GM19328 (cell line): Measurements from ENCODE around the gene EFNA2.
"Not testable (repeated sequence)": the region's sequence is repeated elsewhere in the genome, so short reads cannot be mapped to it uniquely, and the experiment has no call there.

Experiments
- ATAC-seq: cut with Tn5 transposase; IDR thresholded peaks from one replicate; pipeline ENCODE4 v1.9.1; 2021; ENCODE audit warnings: mild to moderate bottlenecking, moderate library complexity; ENCODE audit not compliant: unreplicated experiment

The EFNA2 gene

DNA sequence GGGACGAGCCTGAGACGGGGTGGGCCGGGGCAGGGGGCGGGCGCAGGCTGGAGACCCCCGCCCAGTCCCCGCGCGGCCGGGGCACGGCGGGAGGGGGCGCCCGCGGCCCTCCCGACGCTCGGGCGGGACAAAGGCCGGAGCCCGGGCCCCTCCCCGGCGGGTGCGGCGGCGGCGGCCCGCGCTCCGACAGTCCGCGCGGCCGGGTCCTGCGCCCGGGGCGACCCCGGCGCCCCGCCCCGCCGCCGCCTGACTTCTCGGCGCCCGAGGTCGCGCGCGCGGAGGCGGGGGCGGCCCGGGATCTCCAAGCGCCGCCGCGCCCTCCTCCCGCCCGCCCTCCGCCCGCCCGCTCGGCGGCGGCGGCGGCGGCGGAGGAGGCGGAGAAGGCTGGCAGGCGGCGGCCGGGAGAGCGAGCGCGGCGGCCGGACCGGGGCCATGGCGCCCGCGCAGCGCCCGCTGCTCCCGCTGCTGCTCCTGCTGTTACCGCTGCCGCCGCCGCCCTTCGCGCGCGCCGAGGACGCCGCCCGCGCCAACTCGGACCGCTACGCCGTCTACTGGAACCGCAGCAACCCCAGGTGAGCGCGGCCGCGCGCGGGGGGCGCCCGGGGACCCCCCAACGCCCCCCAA is at the start of gene EFNA2:
EFNA2 (plus strand) TSS at position 137 of the 624 bp plus-strand sequence; CDS start at position 433, 296 bp downstream.
- no peak for ATAC-seq

DNA sequence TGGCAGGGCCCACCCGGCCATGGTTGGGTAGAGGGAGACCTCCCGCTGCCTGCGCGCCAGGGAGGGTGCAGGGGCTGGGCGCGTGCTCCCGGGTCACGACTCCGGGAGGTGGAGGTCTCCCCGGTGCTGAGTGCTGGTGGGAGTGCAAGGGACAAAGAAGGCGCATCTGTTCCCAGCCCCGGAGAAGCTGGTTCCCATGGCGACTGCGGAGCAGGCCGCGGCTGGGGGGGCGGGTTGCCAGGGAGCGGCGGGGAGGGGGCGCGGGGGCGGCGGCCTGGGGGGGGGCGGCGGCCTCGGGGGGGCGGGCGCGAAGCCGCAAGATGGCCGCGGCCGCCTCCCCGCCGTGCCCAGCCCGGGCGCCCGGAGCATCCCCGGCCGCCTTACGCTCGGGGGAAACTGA is 49.1 kb upstream of the EFNA2 start:
- no peak for ATAC-seq

- no peak for ATAC-seq
These were observed 48.5 kb upstream of the EFNA2 start for GRCh38 chr19:1237027-1237659.

GRCh38 chr19:1237754-1238368 is 47.8 kb upstream of the EFNA2 start, which contains the start of gene CBARP:
CBARP (minus strand) TSS chr19:1238005; CDS start chr19:1236100, 1,905 bp downstream.
- no peak for ATAC-seq

DNA sequence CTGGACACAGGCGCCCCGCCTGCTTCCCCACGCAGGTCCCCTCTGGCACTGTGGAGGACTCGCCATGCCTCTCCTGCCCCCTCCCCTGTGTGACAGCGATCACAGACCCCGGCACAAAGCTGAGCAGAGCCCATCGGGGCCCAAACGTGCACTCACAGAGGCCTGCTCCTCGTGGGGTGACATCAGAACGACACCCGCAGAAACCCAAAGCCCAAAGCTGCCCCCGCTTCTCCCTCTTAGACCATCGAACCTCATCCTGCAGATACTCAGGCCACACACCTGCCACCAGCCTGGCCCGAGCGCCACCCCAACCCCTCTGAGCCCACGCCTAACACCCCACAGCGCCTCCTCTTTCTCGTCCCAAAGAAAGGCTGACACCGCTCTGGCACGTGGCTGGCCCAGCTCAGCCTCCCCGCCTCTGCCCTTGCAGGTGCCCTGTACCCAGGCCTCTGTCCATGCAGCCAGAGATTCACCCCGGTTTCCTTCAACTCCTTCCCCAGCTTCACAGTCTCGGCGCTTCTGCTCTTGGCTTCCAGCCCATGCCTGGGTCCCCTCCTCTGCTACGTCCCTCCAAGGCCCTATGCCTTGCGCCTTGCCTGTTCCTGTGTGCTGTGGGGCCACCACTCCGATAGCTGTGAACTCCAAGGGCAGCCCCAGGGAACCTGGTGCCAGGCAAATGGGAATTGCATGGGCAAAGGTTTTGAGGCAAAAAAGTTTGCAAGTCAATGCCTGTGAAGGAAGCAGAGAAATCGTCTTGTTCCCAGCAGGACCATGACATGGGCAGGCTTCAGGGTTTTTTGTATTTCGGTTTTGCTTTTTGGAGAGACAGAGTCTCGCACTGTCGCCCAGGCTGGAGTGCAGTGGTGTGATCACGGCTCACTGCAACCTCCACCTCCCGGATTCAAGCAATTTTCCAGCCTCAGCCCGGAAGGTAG is 47.0 kb upstream of the EFNA2 start:
- ATAC-seq = no peak

- no peak for ATAC-seq
These were observed 46.3 kb upstream of the EFNA2 start for GRCh38 chr19:1239420-1239795.

GRCh38 chr19:1239796-1240737 is 45.6 kb upstream of the EFNA2 start:
- peak; percentile 41 for ATAC-seq

GRCh38 chr19:1240925-1241324 is 44.7 kb upstream of the EFNA2 start:
- no peak for ATAC-seq

GRCh38 chr19:1241417-1242095 is 44.1 kb upstream of the EFNA2 start, which contains the start of gene ATP5F1D:
ATP5F1D (plus strand) TSS chr19:1241751; CDS start chr19:1241851, 100 bp downstream.
- peak; percentile 52 for ATAC-seq

DNA sequence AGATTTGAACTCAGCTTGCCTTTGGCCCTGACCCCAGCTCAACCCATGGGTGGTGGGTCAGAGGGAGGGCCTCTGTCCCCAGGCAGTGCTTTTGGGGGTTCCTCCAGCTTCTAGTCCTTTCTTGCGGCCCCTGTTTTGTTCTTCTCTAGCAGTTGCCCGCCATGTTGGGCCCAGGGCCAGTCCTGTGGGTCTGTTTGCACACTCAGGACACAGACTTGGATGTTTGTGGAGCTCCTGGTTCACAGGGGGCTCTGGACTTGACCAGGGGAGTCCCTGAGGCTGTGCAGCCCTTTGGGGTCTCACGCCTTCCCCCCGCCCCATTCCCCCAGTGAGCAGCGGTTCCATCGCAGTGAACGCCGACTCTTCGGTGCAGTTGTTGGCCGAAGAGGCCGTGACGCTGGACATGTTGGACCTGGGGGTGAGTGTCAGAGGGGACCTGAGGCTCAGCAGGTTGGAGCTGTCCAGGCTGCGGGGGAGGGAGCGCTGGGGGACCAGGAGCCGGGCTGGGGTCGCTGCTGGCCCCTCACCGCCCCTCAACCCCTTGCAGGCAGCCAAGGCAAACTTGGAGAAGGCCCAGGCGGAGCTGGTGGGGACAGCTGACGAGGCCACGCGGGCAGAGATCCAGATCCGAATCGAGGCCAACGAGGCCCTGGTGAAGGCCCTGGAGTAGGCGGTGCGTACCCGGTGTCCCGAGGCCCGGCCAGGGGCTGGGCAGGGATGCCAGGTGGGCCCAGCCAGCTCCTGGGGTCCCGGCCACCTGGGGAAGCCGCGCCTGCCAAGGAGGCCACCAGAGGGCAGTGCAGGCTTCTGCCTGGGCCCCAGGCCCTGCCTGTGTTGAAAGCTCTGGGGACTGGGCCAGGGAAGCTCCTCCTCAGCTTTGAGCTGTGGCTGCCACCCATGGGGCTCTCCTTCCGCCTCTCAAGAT is 41.6 kb upstream of the EFNA2 start:
- no peak for ATAC-seq

- ATAC-seq = no peak
These were observed 40.8 kb upstream of the EFNA2 start for GRCh38 chr19:1244693-1245451.

DNA sequence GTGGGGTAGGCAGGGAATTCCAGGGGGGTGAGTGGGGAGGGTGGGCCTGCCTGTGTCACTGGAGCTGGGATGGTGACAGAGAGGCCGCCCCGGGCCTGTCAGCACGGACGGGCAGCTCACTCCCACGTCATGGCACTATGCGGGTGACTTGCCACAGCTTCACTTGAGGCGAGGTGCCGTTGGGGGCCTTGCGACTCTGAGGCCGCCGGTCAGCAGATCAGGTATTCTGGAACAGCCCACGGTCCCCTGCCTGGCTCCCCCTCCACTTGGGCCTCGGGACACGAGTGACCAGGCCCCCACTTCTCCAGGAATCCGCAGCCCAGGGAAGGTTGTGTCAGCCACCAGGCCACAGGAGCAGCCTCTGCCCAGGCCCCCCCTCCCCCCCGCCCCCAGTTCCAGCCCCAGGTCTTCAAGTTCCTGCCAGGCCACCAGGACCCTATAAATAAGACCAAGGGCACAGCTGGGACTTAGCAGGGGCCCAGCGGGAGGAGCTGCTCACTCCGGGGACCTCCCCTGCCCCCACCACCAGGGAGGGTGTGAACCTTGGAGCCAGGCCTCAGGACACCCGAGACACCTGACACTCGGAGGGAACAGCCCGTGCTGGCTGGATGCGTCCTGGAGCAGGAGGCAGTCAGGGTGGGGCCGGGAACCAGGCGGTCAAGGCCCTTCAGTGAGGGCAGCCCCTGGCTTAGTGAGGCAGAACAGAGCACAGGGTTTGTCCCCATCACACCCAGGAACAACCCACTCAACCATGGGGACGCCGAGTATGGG is 40.0 kb upstream of the EFNA2 start:
- ATAC-seq = no peak

DNA sequence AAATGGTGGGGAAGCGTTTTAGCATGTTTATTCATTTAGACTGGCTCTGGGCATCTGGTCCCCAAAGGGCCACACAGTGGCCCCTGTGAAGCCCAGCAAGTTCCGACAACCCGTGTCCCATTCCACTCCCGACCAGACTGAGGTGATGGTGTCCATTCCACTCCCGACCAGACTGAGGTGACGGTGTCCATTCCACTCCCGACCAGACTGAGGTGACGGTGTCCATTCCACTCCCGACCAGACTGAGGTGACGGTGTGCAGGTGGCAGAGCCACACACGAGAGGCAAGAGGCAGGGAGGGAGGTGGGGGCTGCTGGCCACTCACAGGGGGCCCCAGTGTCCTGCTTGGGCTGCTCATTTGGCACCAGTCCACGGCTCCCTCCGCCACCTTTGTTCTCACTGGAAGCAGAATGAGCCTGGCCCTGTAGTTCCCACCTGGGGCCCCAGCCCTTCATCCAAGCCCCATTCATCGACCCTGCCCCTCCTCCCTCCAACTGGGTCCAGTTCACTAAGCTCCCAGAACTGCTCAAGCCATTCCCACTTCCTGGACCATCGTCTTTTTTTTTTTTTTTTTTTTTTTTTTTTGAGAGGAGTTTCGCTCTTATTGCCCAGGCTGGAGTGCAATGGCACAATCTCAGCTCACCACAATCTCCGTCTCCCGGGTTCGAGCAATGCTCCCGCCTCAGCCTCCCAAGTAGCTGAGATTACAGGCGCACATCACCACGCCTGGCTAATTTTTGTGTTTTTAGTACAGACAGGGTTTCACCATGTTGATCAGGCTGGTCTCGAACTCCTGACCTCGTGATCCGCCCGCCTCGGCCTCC is 39.2 kb upstream of the EFNA2 start:
- not testable (repeated sequence) for ATAC-seq

DNA sequence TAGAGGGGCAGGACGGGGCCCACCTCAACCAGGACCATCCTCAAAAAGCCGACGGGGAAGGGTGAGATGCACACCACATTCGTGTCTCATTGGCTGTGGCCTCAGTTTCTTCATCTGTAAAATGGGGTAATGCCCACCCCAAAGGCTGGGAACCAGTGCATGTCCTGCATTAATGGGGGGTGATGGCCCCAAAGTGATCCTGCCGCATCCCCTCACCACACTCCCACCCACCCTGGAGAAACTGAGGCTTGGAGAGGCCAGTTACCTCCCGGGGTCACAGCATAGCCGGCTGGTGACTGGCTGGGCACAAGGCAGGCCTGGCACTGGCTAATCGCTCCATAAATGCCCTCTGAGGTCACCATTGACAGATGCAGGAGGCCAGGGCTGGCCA is 37.9 kb upstream of the EFNA2 start:
- no peak for ATAC-seq

- peak; percentile 6 for ATAC-seq
These were observed 37.4 kb upstream of the EFNA2 start, which contains the start of gene MIDN for GRCh38 chr19:1248139-1248785. MIDN (plus strand) TSS chr19:1248583; CDS start chr19:1250297, 1,714 bp downstream.
